ENCODE results near the gene NWD2.
"Not testable (repeated sequence)": the region's sequence is repeated elsewhere in the genome, so short reads cannot be mapped to it uniquely, and the experiment has no call there.

The NWD2 gene, protein sequence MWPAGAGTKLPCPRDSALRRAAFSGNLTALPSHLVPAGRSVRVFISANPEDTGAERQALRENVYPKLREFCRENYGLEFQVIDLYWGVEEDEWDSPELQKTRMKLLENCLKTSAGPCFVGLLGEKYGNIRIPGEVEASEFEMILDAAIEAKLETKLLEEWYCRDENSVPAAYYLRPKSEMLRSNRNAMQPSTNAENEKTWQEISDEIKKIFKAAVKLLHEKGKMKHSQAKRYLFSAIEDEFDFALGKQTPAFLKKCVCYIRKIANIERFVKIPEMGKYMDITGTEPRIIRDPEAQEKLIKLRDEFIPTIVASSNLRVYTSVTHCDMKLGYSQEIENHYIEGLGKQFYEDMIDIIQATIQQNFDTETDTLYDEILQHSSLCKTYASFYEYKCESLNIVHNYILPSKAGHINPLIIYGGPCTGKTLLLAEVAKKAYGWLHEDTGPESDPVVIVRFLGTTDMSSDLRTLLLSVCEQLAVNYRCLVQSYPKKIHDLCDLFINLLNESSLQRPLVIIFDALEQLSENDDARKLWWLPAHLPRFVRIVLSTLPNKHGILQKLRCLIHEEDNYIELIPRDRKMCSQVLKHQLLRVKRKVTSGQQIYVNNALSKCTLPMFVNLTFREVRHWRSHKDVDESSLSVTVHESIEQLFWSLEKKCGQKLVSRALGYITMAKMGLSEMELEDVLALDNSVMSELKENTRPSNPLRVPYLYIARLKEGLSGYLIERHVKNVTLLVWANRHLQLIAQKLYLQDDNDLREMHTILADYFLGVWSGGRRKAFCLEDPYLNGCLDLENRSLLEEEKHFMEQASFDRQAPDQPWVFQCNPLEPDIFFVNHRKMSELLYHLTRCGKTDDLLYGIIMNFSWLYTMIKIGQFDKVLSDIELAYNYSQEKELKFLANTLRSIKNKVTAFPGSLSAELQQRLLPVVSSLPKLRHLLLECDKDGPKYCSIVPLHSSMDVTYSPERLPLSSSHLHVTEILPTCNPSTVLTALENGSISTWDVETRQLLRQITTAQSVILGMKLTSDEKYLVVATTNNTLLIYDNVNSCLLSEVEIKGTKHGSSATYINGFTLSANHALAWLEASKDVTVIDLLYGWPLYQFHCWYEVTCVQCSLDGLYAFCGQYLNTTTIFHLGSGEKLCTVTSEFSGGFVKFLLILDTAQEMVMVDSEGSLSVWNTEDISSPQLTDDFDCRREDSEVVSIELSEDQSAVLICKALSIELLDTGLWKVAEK (N-terminal part only)

DNA sequence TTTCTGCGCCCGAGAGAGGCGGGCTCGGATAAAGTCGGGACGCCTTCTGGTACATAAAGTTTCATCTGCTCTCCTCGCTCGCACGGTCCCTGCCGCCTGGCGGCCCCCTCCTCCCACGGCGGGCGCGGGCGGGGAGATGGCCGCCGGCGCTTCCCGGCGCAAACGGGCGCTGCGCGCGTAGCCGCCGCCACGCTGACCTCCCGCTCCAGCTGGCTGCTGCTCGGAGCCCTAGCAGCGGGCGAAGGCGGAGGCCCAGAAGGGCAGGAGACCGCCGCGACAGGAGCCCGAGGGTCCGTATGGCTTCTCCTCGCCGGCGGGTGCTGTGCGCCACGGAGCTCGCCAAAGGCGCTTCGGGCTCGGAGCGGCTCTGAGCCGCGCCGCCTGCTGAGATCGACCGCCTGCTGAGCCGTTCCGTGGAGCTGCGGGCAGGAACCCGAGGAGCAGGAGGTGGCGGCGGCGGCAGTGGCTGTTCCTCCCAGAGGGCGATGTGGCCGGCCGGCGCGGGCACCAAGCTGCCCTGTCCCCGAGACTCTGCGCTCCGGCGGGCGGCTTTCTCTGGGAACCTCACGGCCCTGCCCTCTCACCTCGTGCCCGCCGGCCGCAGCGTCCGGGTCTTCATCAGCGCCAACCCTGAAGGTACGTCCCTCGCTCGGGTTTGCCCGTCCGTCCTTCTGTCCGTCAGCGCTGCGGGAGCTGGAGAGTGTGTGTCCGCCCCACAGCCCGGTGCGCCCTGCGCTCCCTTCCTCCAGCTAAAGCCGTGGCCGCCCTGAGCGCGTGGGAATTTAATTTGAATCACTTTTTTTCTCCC lies at the start of gene NWD2:
NWD2 (plus strand) TSS at position 161 of the 808 bp plus-strand sequence; CDS start at position 486, 325 bp downstream.
- no peak for DNase-seq (ENCODE audit: low read depth)

DNA sequence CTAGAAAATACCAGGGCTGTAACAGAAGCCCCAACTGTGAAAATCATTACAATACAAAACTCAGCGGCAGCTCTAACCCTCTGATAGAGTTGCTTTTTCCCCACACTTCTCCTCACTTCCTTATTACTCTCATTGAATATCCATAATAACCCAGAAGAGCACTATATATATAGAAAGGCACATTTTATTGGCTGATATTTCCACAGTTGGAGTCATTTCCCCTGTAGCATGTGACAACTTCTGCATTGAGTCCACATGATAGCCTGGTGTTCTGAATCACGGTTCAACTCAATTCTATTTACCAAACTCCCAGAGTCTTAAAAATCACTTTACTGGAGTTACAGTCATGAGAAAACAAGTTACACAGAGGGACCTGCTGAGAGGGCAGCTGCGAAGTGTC lies 46.6 kb upstream of the NWD2 start:
- no peak for DNase-seq (ENCODE audit: low read depth)

DNA sequence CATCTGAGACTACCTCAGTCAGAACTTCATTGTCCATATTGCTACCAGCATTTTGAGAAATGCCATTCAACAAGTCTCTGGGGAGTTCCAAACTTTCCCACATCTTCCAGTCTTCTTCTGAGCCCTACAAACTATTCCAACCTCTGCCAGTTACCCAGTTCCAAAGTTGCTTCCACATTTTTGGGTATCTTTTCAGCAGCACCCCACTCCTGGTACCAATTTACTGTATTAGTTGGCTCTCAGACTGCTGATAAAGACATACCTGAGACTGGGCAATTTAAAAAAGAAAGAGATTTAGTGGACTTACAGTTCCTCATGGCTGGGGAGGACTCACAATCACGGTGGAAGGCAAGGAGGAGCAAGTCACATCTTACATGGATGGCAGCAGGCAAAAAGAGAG lies 39.8 kb upstream of the NWD2 start:
- DNase-seq (ENCODE audit: low read depth), result not testable (repeated sequence)

DNA sequence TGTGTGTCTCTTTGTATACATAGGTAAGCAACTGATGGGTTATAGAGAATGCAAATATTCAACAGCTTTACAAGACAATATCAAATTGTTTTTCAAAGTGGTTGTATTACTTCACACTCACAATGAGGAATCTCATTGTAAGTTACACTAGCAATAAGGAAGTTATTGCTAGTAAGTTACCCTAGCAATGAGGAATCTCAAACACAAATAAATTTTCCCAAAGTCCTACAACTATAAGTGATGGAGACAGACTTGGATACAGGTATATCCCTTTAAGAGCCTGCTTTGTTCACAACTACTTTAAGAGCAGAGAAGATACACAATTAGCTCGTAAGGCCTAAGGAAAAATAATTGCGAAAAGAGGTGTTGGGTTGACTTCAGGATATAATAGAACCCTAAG lies 28.3 kb upstream of the NWD2 start:
- no peak for DNase-seq (ENCODE audit: low read depth)

DNA sequence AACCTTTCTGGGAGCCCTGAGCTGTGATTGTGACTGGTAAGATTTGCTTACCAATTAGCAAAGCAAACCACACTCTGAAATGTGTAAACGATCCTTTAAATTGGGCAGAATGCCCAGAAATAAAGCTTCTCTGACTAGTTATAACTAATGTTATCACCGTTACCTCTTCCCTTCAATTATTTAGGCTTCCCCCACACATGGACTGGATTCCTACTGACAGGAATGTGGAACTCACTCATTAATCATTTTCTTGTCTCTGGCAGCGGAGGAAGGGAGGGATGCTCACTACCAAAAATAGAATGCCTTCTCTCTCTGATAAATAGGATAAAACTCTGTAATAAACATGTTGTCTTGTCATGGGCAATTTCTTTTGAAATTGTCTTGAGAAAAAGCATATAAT lies 25.3 kb upstream of the NWD2 start:
- no peak for DNase-seq (ENCODE audit: low read depth)

DNA sequence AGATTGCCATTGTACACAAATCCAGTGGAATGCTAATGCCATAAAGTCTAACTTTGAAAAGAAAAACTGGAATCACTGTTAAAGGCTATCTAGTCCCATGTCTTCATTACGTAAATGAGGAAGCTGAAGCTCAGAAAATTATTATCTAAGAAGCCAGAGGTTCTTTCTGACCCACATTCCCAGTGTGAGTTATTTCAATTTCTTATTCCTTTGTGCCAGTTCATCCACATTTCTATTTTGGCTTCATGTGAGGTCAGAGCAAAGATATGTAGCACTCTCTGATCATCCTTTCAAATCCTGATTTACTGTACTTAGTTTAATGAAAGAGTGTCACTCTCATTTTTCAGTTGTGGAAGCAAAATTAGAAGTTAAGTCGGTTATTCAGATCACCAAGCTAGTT lies 24.6 kb upstream of the NWD2 start:
- DNase-seq (ENCODE audit: low read depth), result no peak

DNA sequence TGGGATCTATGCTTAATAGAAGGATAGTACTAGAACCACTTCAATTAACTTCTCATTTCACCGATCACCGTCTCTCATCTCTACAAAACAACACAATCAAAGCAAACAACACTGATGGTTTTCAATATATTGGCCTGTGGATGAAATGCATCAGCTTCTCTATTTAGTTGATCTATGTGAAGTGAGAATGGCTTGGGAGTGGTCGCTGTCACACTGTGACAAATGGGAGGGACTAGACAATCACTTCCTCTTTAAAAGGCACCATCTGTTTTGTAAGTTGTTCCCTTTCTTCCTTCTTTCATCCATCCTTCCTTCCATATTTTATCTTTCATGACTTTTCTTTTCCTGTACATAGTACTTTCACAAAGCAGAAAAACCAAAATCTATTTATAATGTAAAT lies 23.9 kb upstream of the NWD2 start:
- DNase-seq (ENCODE audit: low read depth), result no peak

DNA sequence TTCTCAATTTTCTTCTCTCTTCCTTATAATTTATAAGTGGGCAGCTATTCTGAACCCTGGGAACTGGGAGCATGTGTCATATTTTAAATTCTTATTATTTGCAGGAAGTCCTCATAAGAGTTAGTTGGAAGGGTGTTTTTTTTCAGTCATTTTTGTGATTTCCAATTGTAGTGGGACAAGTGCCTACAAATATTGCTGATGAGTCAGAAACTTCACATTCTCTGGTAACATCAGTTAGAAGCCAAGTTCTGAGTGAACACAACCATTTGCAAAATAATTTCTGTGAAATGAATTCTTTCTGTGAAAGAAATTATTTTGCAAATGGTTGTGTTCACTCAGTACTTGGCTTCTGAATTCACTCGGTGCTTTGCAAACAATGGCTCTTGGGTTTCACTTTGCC lies 20.8 kb upstream of the NWD2 start:
- DNase-seq (ENCODE audit: low read depth), result no peak

DNA sequence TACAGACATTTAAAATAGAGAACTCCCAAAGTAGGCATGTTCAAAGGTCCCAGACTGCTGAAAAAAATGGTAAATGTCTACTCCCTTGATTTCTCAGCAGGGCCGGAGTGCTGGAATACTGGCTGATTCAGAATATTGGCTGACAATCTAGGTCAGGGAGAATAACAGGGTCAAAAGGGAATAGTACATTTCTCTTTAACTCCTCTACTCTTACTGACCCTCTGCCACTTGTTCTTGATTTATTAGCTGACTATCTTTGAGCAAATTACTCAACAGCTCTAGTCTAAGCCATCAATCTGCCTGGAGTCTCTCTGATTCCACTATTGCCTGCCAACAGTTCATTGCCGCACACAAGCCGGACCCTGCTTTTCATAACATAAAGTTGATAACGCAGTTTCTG lies 19.7 kb upstream of the NWD2 start:
- no peak for DNase-seq (ENCODE audit: low read depth)

DNA sequence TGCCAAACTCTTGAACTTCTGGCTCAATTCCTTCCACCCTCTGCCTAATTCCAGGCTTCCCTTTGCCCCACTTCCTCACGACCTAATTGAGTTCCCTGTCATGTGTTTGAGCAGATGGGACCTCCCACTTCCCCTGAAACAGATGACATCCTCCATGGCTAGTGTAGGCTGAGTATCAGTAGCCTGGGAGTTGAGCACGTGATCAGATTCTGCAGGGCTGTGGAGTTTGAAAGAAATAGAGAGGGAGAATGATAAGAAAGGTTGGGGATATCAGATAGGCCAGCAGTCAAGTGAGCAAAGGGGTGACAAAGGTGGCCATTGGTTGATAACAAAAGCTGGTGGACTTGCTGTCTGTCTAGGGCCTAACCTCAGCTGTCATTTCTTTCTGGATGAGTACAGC lies 18.8 kb upstream of the NWD2 start:
- DNase-seq (ENCODE audit: low read depth), result no peak

DNA sequence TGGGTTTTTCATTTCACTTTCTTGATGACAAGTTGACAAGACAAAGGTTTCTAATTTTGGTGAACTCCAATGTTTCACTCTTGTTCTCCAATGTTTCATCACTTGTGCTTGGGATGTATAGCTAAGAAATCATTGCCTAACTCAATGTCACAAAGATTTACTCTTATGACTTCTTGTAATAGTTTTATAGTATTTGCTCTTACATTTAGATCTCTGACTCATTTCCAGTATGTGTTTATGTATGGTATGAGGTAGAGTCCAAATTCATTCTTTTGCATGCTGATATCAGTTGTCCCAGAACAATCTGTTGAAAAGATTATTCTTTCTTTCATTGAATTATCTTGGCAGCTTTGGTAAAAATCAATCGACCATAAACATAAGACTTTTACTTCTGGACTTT lies 12.2 kb upstream of the NWD2 start:
- no peak for DNase-seq (ENCODE audit: low read depth)

DNA sequence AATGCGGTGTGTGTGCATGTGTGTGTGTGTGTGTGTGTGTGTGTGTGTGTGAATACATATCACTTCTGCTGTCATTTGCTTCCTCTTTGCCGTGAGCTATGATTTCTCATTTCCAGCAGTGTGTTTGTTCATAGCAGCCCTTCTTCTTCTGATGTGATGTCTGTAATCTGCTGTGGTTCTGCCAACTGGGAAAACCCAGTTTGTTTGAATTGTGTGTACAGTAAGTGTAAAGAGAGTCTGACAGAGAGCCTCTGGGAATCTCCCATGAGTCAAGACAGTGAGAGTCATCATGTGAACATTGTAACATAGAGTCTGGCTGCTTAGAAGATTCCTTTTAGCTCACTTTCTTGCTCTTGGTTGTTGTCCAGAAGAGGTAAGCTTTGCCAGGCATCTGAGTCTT lies 8.4 kb upstream of the NWD2 start:
- no peak for DNase-seq (ENCODE audit: low read depth)

DNA sequence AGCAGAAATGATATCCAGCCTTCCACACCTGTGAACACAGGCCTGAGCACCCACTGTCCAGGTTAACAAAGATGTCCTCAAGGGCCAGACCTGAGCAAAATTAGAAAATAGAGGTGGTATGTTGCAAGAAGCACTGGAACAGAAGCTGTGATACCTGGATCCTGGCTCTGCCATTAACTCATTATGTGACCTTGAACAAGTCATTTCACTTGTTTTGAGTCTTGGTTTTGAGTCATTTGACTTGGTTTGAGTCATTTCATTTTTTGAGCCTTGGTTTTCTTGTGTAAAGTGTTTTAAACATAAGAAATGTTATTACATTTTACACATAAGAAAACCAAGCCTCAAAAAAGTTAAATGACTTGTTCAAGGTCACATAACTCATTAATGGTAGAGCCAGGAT lies 2.9 kb upstream of the NWD2 start:
- no peak for DNase-seq (ENCODE audit: low read depth)

DNA sequence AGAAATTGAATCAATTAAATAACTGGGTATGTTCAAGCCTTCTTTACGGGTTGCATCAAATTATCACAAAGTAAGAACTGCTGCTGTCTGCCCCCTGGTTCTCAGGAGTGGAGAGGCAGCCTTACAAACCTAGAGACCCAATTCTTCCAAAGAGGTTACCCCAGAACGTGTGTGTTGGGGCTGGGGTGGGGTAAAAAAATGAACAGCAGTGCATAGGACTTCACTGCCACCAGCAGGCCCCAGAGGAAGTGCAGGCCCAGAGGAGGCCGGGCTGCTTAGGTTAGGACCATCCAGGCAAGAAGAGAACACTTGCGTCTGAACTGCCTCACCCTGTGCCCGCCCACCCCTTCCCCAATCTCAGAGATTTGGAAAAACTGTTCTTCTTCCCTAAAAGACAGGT lies 1.5 kb upstream of the NWD2 start:
- no peak for DNase-seq (ENCODE audit: low read depth)

DNA sequence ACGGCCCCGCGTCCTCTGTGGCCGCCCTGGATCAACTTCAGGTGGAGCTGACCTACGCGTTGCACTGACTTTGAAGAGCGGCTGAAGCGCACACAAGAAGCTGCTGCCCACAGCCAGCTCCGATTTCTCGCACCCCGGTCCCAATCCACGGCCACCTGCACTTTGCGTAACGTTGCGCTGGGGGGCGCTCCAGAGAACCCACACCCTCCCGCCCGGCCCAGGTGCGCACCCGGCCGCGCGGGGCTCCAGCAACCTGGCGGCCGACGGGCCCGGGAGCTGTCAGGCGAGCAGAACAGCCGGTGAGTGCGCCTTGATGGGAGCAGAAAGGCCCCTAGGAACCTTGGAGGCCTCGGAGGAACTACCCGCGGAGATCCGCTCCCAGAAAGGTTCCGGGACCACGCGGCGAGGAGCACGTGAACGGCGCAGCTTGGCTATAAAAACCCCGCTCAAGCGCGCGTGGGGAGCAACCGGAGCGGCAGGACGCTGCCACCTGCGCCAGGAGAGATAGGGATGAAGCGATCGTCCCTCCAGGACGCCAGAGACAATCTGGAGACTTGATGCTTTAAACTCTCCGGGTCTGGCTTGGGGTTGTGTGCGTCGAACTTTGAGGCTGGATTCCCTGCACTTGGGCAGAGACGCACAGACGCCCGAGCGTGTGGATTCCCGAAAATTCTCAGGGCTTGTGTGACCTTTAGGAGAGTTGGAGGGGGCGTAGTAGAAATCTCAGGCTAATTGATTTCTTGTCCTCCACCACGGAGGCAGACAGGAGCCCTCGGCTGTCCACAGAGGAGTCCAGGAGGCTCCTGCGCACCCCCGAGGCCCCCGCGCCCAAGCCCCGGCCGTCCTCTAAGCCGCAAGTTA lies 591 bp upstream of the NWD2 start:
- no peak for DNase-seq (ENCODE audit: low read depth)

DNA sequence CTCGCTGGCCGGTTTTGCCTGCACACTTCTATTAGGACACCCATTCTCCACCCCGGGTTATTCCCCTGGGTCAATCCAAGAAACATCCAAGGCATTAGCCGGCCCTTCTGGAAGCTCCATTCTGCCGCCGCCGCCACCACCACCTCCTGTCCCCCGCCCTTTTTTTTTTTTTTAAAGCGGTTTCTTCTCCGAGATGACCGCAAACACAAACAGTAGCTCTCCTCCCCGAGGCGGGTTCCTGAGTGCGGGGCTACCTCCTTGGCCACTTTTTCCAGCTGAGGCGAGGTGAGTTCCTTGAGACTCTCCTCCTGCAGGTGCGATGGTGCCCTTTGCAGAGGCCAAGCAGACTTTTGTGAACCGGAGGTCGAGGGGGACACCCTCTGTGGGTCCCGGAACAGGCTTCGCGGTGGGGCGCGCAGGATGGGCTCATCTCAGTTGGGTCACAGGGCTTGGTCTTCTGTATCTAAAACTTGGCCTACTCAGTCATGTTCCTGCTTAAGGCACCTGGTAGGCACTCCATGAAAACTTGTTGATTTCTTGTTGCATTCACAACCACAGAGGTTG lies 930 bp downstream of the NWD2 start:
- no peak for DNase-seq (ENCODE audit: low read depth)

DNA sequence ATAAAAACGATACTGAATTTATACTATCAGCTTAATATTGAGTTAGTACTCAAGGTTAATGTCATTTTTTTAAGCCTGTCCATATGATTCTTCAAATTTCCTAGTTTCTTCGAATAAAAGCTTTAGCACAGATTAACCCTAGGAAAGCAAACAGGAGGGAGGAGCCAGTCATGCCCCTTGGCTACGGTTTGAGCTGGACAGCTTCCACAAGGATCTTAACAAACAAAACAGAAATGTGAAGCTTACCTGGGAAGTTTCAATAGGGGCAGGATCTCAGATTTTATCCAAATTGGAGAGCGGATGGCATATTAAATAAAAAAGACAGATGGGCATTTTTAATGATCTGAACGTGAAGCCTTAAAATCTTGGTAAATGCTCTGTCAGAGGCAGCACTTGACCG lies 2.3 kb downstream of the NWD2 start:
- no peak for DNase-seq (ENCODE audit: low read depth)

DNA sequence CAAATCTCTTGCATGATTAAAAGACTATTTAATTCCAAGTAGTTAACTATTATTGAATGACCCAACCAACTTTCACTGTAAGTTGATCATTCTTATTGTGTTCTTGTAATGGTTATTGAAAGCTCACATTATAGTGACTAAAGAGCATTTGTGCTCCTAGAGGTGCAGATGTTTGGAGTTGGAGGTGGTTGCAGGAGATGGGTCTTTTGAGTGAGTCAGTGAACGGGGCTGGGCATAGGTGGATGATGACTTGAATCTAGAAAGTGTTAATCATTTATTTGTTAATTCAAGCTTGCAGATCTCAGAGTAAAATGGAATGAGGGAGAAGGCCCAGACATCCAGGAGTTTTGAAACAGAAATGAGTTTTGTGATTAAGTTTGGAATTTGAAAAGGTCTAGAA lies 13.7 kb downstream of the NWD2 start:
- no peak for DNase-seq (ENCODE audit: low read depth)

DNA sequence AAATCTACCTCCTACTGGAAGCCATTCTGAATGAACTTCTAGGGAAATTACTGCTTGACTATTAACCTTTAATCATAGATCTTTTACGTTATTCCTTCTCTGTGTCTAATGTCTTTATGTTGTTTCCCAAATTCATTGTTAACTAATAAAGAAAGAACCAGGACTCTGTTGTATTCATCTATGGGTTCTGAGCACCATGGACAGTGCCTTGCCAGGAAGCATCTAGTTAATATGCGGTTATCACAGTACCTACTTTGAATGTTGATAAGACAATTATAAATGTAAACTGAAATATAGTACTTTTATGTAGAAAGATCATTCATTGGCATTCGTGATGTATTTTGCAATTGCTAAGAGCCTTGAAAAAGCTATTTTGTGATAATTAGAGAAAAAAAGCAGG lies 23.8 kb downstream of the NWD2 start:
- no peak for DNase-seq (ENCODE audit: low read depth)

DNA sequence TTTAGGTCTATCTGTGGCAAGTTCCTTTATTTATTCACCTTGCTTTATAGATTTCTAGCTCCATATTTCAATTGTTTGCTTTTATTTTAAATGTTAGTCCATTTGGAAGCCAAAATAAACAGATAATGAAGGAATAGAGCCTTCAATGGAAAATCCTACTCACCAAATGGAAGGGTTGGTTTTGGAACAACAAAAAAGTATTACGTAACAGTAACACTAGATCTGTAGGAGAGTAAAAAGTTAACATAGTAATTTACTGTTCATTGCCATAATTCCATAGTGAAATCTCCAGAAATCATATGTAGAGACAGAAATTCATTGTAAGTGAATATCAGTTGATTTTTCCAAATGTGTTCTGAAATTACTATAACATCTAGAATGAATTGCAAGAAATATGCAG lies 34.6 kb downstream of the NWD2 start:
- DNase-seq (ENCODE audit: low read depth), result no peak
